ENCODE data around the gene PTPRE. TPM values are rescaled to one million over a fixed set of nuclear protein-coding genes. Genes with fewer than 3 reads are reported as not detected.

The PTPRE gene
- total and polyA plus RNA-seq, 10 of the 15 experiments (the other 5 are each of a cell fraction or from before 2014, with no cell fraction given): 2.9 to 7.6 (median 5.8) TPM

GRCh38 chr10:127952575-127952869 lies 45.6 kb downstream of the PTPRE start:
- FAIRE-seq: no peak
- H3K27ac ChIP-seq (ENCODE audit: control insufficient read depth, insufficient read depth): no peak overlapping the region
- intact Hi-C loops (cut with micrococcal nuclease; ENCODE audit: unreplicated experiment) (no loop called here), in situ Hi-C loops (cut with MboI) (no loop called here)
- no peak for TF ChIP-seq ZNF622 (IDR thresholded peaks at IDR 0.05)
- TF ChIP-seq FOXK2 (IDR thresholded peaks at IDR 0.05): no peak
- TF ChIP-seq STAT3 (IDR thresholded peaks at IDR 0.05; ENCODE audit: low read depth, low read length): no peak
- TF ChIP-seq CHD2 (IDR thresholded peaks at IDR 0.05; ENCODE audit: borderline replicate concordance, low read depth, low read length): no peak
- TF ChIP-seq ZBTB11 (CRISPR knock-in tag; IDR thresholded peaks at IDR 0.05): no peak
- TF ChIP-seq CBX3 (IDR thresholded peaks at IDR 0.05; ENCODE audit: borderline replicate concordance, low read depth): no peak
- no peak for TF ChIP-seq MLLT1 (IDR thresholded peaks at IDR 0.05)
- TF ChIP-seq TARDBP (IDR thresholded peaks at IDR 0.05; ENCODE audit: borderline replicate concordance): no peak
- TF ChIP-seq RCOR1 (conservative IDR thresholded peaks at IDR 0.05; ENCODE audit: low read depth, low read length): no peak
- no peak for TF ChIP-seq EED (IDR thresholded peaks at IDR 0.05; ENCODE audit: low read depth)
- TF ChIP-seq HDAC2 (IDR thresholded peaks at IDR 0.05): no peak
- no peak for TF ChIP-seq ATF3 (IDR thresholded peaks at IDR 0.05; ENCODE audit: borderline replicate concordance, extremely low read depth, low read depth, low read length)
- TF ChIP-seq NFXL1 (IDR thresholded peaks at IDR 0.05; ENCODE audit: borderline replicate concordance): no peak
- TF ChIP-seq RB1 (IDR thresholded peaks at IDR 0.05; ENCODE audit: borderline replicate concordance): no peak
- no peak for TF ChIP-seq ZNF274 (IDR thresholded peaks at IDR 0.05; ENCODE audit: insufficient read depth, insufficient read length)
- SMC1A ChIA-PET (ENCODE audit: uncharacterized antibody, unreplicated experiment): no interaction called here
- ATAC-seq: no peak
- no peaks in the 10 kb centered on the region for H3K79me2 ChIP-seq (ENCODE audit: control insufficient read depth, insufficient read depth, low read length)
- no peak for DNase-seq (ENCODE audit: low read depth, low spot score)
- no peaks in the 10 kb centered on the region for H3K9me3 ChIP-seq (replicated peaks; ENCODE audit: control insufficient read depth, insufficient read depth, low read length)
- H2AFZ ChIP-seq (ENCODE audit: control insufficient read depth, low read depth, low read length): no peak overlapping the region
- no peaks in the 10 kb centered on the region for H4K20me1 ChIP-seq (ENCODE audit: control insufficient read depth, insufficient read depth)
- no peak overlapping the region for H3K4me3 ChIP-seq
- POLR2A ChIA-PET: no interaction called here
- CTCF ChIA-PET: no interaction called here
- RAD21 ChIA-PET (ENCODE audit: unreplicated experiment): no interaction called here
- H3K4me2 ChIP-seq (ENCODE audit: control insufficient read depth, insufficient read depth): no peak overlapping the region
- no peak overlapping the region for H3K9ac ChIP-seq (ENCODE audit: control insufficient read depth, insufficient read depth, low read length)
- H3K36me3 ChIP-seq (ENCODE audit: control insufficient read depth in 2 of 2, insufficient read depth in 2 of 2, low read length in 1 of 2): no peaks in the 10 kb centered on the region
- WGBS (ENCODE audit: insufficient coverage, insufficient replicate concordance, low lambda C conversion rate, missing lambda C conversion rate): 0% methylated on average over 2 of the region's 2 CpGs
- H3K27me3 ChIP-seq (replicated peaks in 1 of 2; ENCODE audit: control insufficient read depth in 2 of 2, insufficient read depth in 2 of 2, low read length in 1 of 2): no peaks in the 10 kb centered on the region
- no TSS peak for BruUV-seq (replicated peaks)
- no peaks in the 10 kb centered on the region for H3K4me1 ChIP-seq (ENCODE audit: control insufficient read depth, insufficient read depth, low read length)
